IMR-90 (cell line): ENCODE results near the gene RPTOR. TPM values are rescaled to one million over a fixed set of nuclear protein-coding genes. Genes with fewer than 3 reads are reported as not detected.
A peak's percentile ranks its signal among the peaks of the same experiment; 100 is the strongest.

ENCODE experiments used
- ATAC-seq: fragments of 200-7000 bp; cut with Tn5 transposase; 2 replicates; pipeline ENCODE4 v1.9.1; 2020; ENCODE audit warnings: low read depth, mild to moderate bottlenecking, moderate library complexity
- BruUV-seq: library from RNA; stranded (reverse); fragments of 400-500 nt; replicated peaks from 2 replicates; lab custom pipeline; 2021; lab: Mats Ljungman, UMichigan
- CTCF ChIA-PET: fragments of 300-600 bp; formaldehyde crosslinking; extraction: SDS; loops from one replicate; lab custom pipeline; 2021; ENCODE audit warnings: antibody characterized with exemption; lab: Yijun Ruan, JAX
- POLR2A ChIA-PET: fragments of 300-600 bp; sonication (Branson Sonifier 250); formaldehyde crosslinking; loops from one replicate; lab custom pipeline; 2022; ENCODE audit warnings: antibody characterized with exemption; ENCODE audit not compliant: unreplicated experiment; lab: Charles Lee
- DNase-seq: peaks from one replicate; pipeline ENCODE4 v3.0.0; 2013
- H2AFZ ChIP-seq: replicated peaks from 2 replicates; pipeline ENCODE3; 2013; ENCODE audit warnings: low read length, mild to moderate bottlenecking; ENCODE audit not compliant: poor library complexity
- H2AK5ac ChIP-seq: 2 replicates; pipeline ENCODE4 v1.6.1; 2013; ENCODE audit warnings: low read depth, low read length, inconsistent platforms
- H2AK9ac ChIP-seq: replicated peaks from 2 replicates; pipeline ENCODE3; 2013; ENCODE audit warnings: mild to moderate bottlenecking, low read depth, low read length, moderate library complexity; ENCODE audit not compliant: poor library complexity
- H2BK120ac ChIP-seq: 2 replicates; pipeline ENCODE4 v1.6.1; 2013; ENCODE audit warnings: low read depth, low read length, inconsistent platforms
- H2BK15ac ChIP-seq: 3 replicates; pipeline ENCODE4 v1.6.1; 2013; ENCODE audit warnings: low read depth, low read length, inconsistent platforms
- H2BK20ac ChIP-seq: 2 replicates; pipeline ENCODE4 v1.6.1; 2013; ENCODE audit warnings: low read depth, mild to moderate bottlenecking, inconsistent platforms, low read length, moderate library complexity
- H2BK5ac ChIP-seq: 2 replicates; pipeline ENCODE4 v1.6.1; 2013; ENCODE audit warnings: mild to moderate bottlenecking, low read depth, low read length, inconsistent platforms; ENCODE audit not compliant: poor library complexity, severe bottlenecking
- H3K14ac ChIP-seq: replicated peaks from 2 replicates; pipeline ENCODE4 v1.6.1; 2013; ENCODE audit warnings: low read depth, low read length, inconsistent platforms
- H3K18ac ChIP-seq: 2 replicates; pipeline ENCODE4 v1.6.1; 2013; ENCODE audit warnings: low read depth, low read length, control low read depth
- H3K23ac ChIP-seq: 2 replicates; pipeline ENCODE4 v1.6.1; 2013; ENCODE audit warnings: low read depth, low read length, inconsistent platforms
- H3K27ac ChIP-seq: 2 replicates; pipeline ENCODE4 v1.5.1; 2013; ENCODE audit warnings: mild to moderate bottlenecking, control low read depth, low read length; ENCODE audit not compliant: insufficient read depth
- H3K27me3 ChIP-seq: 2 replicates; pipeline ENCODE4 v1.6.1; 2013; ENCODE audit warnings: low read length; ENCODE audit not compliant: control insufficient read depth, insufficient read depth
- H3K36me3 ChIP-seq: 2 replicates; pipeline ENCODE4 v1.6.1; 2013; ENCODE audit warnings: low read length, mixed read lengths; ENCODE audit not compliant: control insufficient read depth, insufficient read depth
- H3K4ac ChIP-seq: 2 replicates; pipeline ENCODE4 v1.6.1; 2013; ENCODE audit warnings: low read depth, low read length, inconsistent platforms
- H3K4me1 ChIP-seq: 2 replicates; pipeline ENCODE4 v1.6.1; 2013; ENCODE audit warnings: low read length, mixed read lengths; ENCODE audit not compliant: control insufficient read depth, insufficient read depth
- H3K4me2 ChIP-seq: 2 replicates; pipeline ENCODE4 v1.6.1; 2013; ENCODE audit warnings: low read depth, mild to moderate bottlenecking, control low read depth, low read length, moderate library complexity
- H3K4me3 ChIP-seq: 2 replicates; pipeline ENCODE4 v1.5.1; 2013; ENCODE audit warnings: low read depth, mild to moderate bottlenecking, control low read depth, low read length, moderate library complexity; ENCODE audit not compliant: insufficient read depth
- H3K56ac ChIP-seq: 2 replicates; pipeline ENCODE4 v1.6.1; 2013; ENCODE audit warnings: low read length, inconsistent platforms; ENCODE audit not compliant: insufficient read depth; ENCODE audit errors: extremely low read depth
- H3K79me1 ChIP-seq, 2 experiments: 2 replicates each; pipeline ENCODE4 v1.6.1; 2013; ENCODE audit warnings: low read length in 2 of 2, inconsistent platforms in 1 of 2, low read depth in 1 of 2
- H3K9ac ChIP-seq: 2 replicates; pipeline ENCODE4 v1.6.1; 2013; ENCODE audit warnings: low read depth, low read length, control low read depth
- H3K9me1 ChIP-seq: 2 replicates; pipeline ENCODE4 v1.6.1; 2013; ENCODE audit warnings: low read length, inconsistent platforms; ENCODE audit not compliant: insufficient read depth
- H3K9me3 ChIP-seq: 2 replicates; pipeline ENCODE4 v1.6.1; 2013; ENCODE audit warnings: low read length; ENCODE audit not compliant: control insufficient read depth, insufficient read depth
- H4K20me1 ChIP-seq: 2 replicates; pipeline ENCODE4 v1.6.1; 2013; ENCODE audit warnings: low read length, inconsistent platforms; ENCODE audit not compliant: insufficient read depth
- H4K5ac ChIP-seq: 2 replicates; pipeline ENCODE4 v1.6.1; 2013; ENCODE audit warnings: mild to moderate bottlenecking, low read depth, low read length, control low read depth
- H4K8ac ChIP-seq, 2 experiments: 2 replicates each; pipeline ENCODE4 v1.6.1; 2013; ENCODE audit warnings: low read depth in 2 of 2, low read length in 2 of 2, control low read depth in 1 of 2, inconsistent platforms in 1 of 2
- H4K91ac ChIP-seq: 2 replicates; pipeline ENCODE4 v1.6.1; 2013; ENCODE audit warnings: low read depth, low read length, inconsistent platforms; ENCODE audit not compliant: insufficient read depth
- CEBPB ChIP-seq: IDR thresholded peaks from 2 replicates; pipeline ENCODE4 v1.6.1; 2012; ENCODE audit warnings: low read depth, low read length, improper control_type of control experiment
- MXI1 ChIP-seq: IDR thresholded peaks from 2 replicates; pipeline ENCODE4 v1.6.1; 2012; ENCODE audit warnings: low read depth, mild to moderate bottlenecking, low read length, moderate library complexity, borderline replicate concordance
- NFE2L2 ChIP-seq: fragments of 150-350 bp; IDR thresholded peaks from 2 replicates; pipeline ENCODE4 v1.6.1; 2016; ENCODE audit warnings: low read depth, mild to moderate bottlenecking, low read length
- RCOR1 ChIP-seq: IDR thresholded peaks from 2 replicates; pipeline ENCODE4 v1.6.1; 2012; ENCODE audit warnings: mild to moderate bottlenecking, low read length, improper control_type of control experiment; ENCODE audit not compliant: insufficient replicate concordance
- WGBS, 2 experiments: methylation state at CpG; one replicate each; pipeline versions ENCODE4 v1.1.5 to v1.1.7; 2013; ENCODE audit warnings: missing lambda C conversion rate in 2 of 2; ENCODE audit not compliant: insufficient read length in 1 of 2; ENCODE audit errors: extremely low coverage in 2 of 2; 5-methylcytosine and 5-hydroxymethylcytosine counted together
- dilution Hi-C: fragments of 300-500 bp; cut with HindIII; formaldehyde crosslinking; loops from one replicate; pipeline ENCODE4 v1.14.3; 2018; ENCODE audit warnings: low sequenced_read_pairs; ENCODE audit not compliant: unreplicated experiment
- in situ Hi-C: fragments of 300-500 bp; cut with MboI; formaldehyde crosslinking; loops from 3 replicates; pipeline ENCODE4 v1.14.3; 2019; ENCODE audit warnings: low sequenced_read_pairs, inconsistent platforms, mixed read lengths
- intact Hi-C: fragments of 100-400 bp; cut with micrococcal nuclease; formaldehyde crosslinking; loops from 2 replicates; pipeline ENCODE4 v1.10.0; 2022
- polyA plus RNA-seq, 3 experiments: library from polyadenylated mRNA; depleted of rRNA; stranded (reverse); fragments of >200 nt; gene quantifications; 2 replicates each; pipeline ENCODE4 v1.2.3, GENCODE V29; 2012; ENCODE audit warnings: low replicate concordance in 1 of 3
- total RNA-seq: library from RNA; depleted of rRNA; stranded (reverse); fragments of >200 nt; gene quantifications from 2 replicates; pipeline ENCODE4 v1.2.3, GENCODE V29; 2012
- TF ChIP-seq, protein P1 (sequence below): conservative IDR thresholded peaks from 2 replicates; pipeline ENCODE4 v1.5.1; 2012; ENCODE audit warnings: mild to moderate bottlenecking, low read depth, low read length, improper control_type of control experiment

Gene RPTOR
- total and polyA plus RNA-seq, 2 of the 4 experiments (the other 2 are of a cell fraction) = 10.8 to 14.7 TPM

DNA sequence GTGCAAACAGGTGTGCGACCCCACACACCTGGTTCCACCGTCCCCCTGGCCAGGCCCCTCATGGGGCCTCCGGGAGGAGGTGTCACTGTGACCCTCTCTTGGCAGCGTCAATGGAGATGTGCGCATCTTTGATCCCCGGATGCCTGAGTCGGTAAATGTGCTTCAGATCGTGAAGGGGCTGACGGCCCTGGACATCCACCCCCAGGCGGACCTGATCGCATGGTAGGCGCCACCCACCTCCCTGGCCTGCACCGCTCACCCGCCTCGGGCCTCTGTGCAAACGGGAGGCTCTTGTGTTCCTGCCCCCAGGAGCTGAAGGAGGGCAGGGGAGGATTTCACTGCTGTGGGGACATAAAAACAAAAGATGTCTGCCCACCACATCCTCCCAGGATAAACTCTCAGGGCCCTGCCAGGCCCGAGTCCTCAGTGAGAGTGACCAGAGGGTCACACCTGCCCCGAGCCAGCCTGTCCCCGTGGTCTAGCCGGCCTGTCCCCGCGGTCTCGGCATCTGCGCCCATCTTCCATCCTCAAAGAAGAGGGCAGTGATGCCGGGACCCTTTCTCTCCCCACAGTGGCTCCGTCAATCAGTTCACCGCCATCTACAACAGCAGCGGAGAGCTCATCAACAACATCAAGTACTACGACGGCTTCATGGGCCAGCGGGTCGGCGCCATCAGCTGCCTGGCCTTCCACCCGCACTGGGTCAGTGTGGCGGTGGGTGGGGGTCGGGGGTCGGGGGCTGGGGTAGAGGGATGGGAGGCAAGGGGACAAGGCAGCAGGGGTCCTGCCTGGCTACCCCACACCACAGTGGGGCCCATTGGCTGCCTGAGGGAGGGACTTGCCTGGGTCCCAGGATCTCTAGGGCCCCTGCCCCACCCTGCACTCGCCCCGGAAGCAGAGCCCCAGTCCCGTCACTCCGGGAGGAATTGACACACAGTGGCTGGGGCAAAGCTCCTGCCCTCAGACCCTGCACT, 418.0 kb downstream of the RPTOR start:
- Histone ChIP-seq H3K9ac (no peak overlapping the region), H3K56ac (no peak overlapping the region), H2BK5ac (no peak overlapping the region), H4K8ac (no peak overlapping the region), H3K18ac (no peak overlapping the region), H4K20me1 (no peaks in the 10 kb centered on the region), H3K14ac (no peak overlapping the region), H3K79me1 (no peaks in the 10 kb centered on the region), H4K5ac (no peak overlapping the region), H3K27ac (no peak overlapping the region), H2BK15ac (no peak overlapping the region), H3K23ac (no peak overlapping the region), H3K9me1 (0 out of 2 replicates have a peak, but pooled peaks cover 7% of the 10 kb centered on the region), H3K9me3 (no peaks in the 10 kb centered on the region), H2AFZ (no peak overlapping the region), H2AK5ac (no peak overlapping the region), H2BK120ac (no peak overlapping the region), H3K4me1 (peaks cover 13% of the 10 kb centered on the region), H3K4ac (no peak overlapping the region), H2AK9ac (peak overlapping the region; percentile 42), H3K36me3 (peaks cover 3% of the 10 kb centered on the region; the same call in 1 of the 2 replicates), H3K4me3 (no peak overlapping the region), H3K27me3 (no peaks in the 10 kb centered on the region), H3K4me2 (no peak overlapping the region), H2BK20ac (no peak overlapping the region), H4K91ac (no peak overlapping the region)
- WGBS, 2 experiments = 86% methylated on average over 10 of the region's 41 CpGs; no CpG with 5 or more reads in 1 of the 2 experiments
- no peak for DNase-seq
- intact Hi-C loops (no loop called here), in situ Hi-C loops (no loop called here), dilution Hi-C loops (no loop called here)
- BruUV-seq = no TSS peak
- ChIA-PET CTCF (no interaction called here), POLR2A (no interaction called here)
- TF ChIP-seq RCOR1 (no peak), MXI1 (no peak), CEBPB (no peak), NFE2L2 (no peak)
- TF ChIP-seq, protein P1, sequence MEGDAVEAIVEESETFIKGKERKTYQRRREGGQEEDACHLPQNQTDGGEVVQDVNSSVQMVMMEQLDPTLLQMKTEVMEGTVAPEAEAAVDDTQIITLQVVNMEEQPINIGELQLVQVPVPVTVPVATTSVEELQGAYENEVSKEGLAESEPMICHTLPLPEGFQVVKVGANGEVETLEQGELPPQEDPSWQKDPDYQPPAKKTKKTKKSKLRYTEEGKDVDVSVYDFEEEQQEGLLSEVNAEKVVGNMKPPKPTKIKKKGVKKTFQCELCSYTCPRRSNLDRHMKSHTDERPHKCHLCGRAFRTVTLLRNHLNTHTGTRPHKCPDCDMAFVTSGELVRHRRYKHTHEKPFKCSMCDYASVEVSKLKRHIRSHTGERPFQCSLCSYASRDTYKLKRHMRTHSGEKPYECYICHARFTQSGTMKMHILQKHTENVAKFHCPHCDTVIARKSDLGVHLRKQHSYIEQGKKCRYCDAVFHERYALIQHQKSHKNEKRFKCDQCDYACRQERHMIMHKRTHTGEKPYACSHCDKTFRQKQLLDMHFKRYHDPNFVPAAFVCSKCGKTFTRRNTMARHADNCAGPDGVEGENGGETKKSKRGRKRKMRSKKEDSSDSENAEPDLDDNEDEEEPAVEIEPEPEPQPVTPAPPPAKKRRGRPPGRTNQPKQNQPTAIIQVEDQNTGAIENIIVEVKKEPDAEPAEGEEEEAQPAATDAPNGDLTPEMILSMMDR = no peak
- ATAC-seq = no peak
